Measurements from ENCODE around the gene SLC20A1. TPM values are rescaled to one million over a fixed set of nuclear protein-coding genes. Genes with fewer than 3 reads are reported as not detected.

The SLC20A1 gene
- total and polyA plus RNA-seq, 2 of the 4 experiments (the other 2 are of a cell fraction) = 93.6 to 94.1 TPM

DNA sequence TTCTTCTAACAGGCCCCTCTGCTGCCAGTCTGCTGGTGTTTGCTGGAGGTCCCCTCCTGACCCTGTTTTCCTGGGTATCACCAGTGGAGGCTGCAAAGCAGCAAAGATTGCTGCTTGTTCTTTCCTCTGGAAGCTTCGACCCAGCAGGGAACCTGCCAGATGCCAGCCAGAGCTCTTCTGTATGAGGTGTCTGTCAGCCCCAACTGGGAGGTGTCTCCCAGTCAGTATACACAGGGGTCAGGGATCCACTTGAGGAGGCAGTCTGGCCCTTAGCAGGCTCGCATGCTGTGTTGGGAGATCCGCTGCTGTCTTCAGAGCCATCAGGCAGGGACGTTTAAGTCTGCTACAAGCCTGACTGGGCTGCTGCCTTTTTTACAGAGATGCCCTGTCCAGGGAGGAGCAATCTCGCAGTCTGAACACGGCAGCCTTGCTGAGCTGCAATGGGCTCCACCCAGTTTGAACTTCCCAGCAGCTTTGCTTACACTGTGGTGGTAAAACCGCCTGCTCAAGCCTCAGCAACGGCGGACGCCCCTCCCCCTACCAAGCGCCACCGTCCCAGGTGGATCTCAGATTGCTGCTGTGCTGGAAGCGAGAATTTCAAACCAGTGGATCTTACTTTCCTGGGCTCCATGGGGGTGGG lies 31.4 kb upstream of the SLC20A1 start:
- Histone ChIP-seq H4K20me1 (ENCODE audit: insufficient read depth, low read length) (no peaks in the 10 kb centered on the region), H3K56ac (ENCODE audit: extremely low read depth, insufficient read depth, low read length) (no peak overlapping the region), H2BK15ac (ENCODE audit: low read depth, low read length) (no peak overlapping the region), H3K4me3 (ENCODE audit: insufficient read depth, low read depth, low read length) (no peak overlapping the region), H3K23ac (ENCODE audit: low read depth, low read length) (no peak overlapping the region), H2AK5ac (ENCODE audit: low read depth, low read length) (no peak overlapping the region), H3K18ac (ENCODE audit: low read depth, low read length) (no peak overlapping the region), H3K4ac (ENCODE audit: low read depth, low read length) (no peak overlapping the region), H3K14ac (replicated peaks; ENCODE audit: low read depth, low read length) (no peak overlapping the region), H2BK120ac (ENCODE audit: low read depth, low read length) (no peak overlapping the region), H3K4me1 (ENCODE audit: control insufficient read depth, insufficient read depth, low read length) (peaks cover 2% of the 10 kb centered on the region; the same call in 1 of the 2 replicates), H3K79me1 (ENCODE audit: low read depth in 1 of 2, low read length in 2 of 2) (no peaks in the 10 kb centered on the region), H4K8ac (ENCODE audit: low read depth in 2 of 2, low read length in 2 of 2) (no peak overlapping the region), H3K36me3 (ENCODE audit: control insufficient read depth, insufficient read depth, low read length) (no peaks in the 10 kb centered on the region), H3K27ac (ENCODE audit: insufficient read depth, low read length) (no peak overlapping the region), H2AFZ (replicated peaks; ENCODE audit: low read length, poor library complexity) (peak overlapping the region; percentile 67), H2BK20ac (ENCODE audit: low read depth, low read length) (no peak overlapping the region), H3K9me3 (ENCODE audit: control insufficient read depth, insufficient read depth, low read length) (no peaks in the 10 kb centered on the region), H2BK5ac (ENCODE audit: low read depth, low read length, poor library complexity, severe bottlenecking) (no peak overlapping the region), H3K9ac (ENCODE audit: low read depth, low read length) (no peak overlapping the region), H4K5ac (ENCODE audit: low read depth, low read length) (no peak overlapping the region), H3K27me3 (ENCODE audit: control insufficient read depth, insufficient read depth, low read length) (peaks cover 5% of the 10 kb centered on the region), H3K4me2 (ENCODE audit: low read depth, low read length) (no peak overlapping the region), H4K91ac (ENCODE audit: insufficient read depth, low read depth, low read length) (no peak overlapping the region), H3K9me1 (ENCODE audit: insufficient read depth, low read length) (0 out of 2 replicates have a peak, but pooled peaks cover 7% of the 10 kb centered on the region), H2AK9ac (replicated peaks; ENCODE audit: low read depth, low read length, poor library complexity) (no peak overlapping the region)
- BruUV-seq (replicated peaks) = no TSS peak
- ATAC-seq (ENCODE audit: low read depth) = peak; percentile 61
- CTCF ChIA-PET = no interaction called here
- no peak for DNase-seq
- WGBS, 2 experiments (ENCODE audit: extremely low coverage in 2 of 2, insufficient read length in 1 of 2) = 34% methylated on average over 3 of the region's 13 CpGs; no CpG with 5 or more reads in 1 of the 2 experiments
- POLR2A ChIA-PET (ENCODE audit: unreplicated experiment) = no interaction called here
- in situ Hi-C loops (cut with MboI; ENCODE audit: low sequenced_read_pairs) = no loop called here
- TF ChIP-seq MXI1 (IDR thresholded peaks at IDR 0.05; ENCODE audit: borderline replicate concordance, low read depth, low read length) (no peak), RFX5 (IDR thresholded peaks at IDR 0.05; ENCODE audit: low read depth, low read length) (no peak), MAZ (IDR thresholded peaks at IDR 0.05; ENCODE audit: borderline replicate concordance, low read depth, low read length) (no peak), SMC3 (IDR thresholded peaks at IDR 0.05; ENCODE audit: low read depth, low read length) (no peak)
- dilution Hi-C loops (cut with HindIII; ENCODE audit: low sequenced_read_pairs, unreplicated experiment) = no loop called here
- intact Hi-C loops (cut with micrococcal nuclease) = no loop called here
